WTC11 (cell line): ENCODE measurements around the gene WDR75. TPM values are rescaled to one million over a fixed set of nuclear protein-coding genes. Genes with fewer than 3 reads are reported as not detected.
"Not testable (repeated sequence)": the region's sequence is repeated elsewhere in the genome, so short reads cannot be mapped to it uniquely, and the experiment has no call there.

Source experiments
- ATAC-seq: fragments of 200-7000 bp; cut with Tn5 transposase; 2 replicates; pipeline ENCODE4 v1.10.0; 2021; ENCODE audit warnings: mild to moderate bottlenecking, moderate library complexity
- CTCF ChIA-PET: fragments of 300-600 bp; sonication (Branson Sonifier 250); formaldehyde crosslinking; loops from one replicate; lab custom pipeline; 2021; ENCODE audit warnings: antibody characterized with exemption; lab: Charles Lee
- POLR2A ChIA-PET: fragments of 350-600 bp; sonication (Branson Sonifier 250); formaldehyde crosslinking; loops from one replicate; lab custom pipeline; 2021; ENCODE audit warnings: antibody characterized with exemption; lab: Charles Lee
- DNase-seq: peaks from one replicate; pipeline ENCODE4 v3.0.0; 2021; ENCODE audit warnings: low spot score
- H3K27ac Mint-ChIP-seq: 2 replicates; pipeline ENCODE4 v1.8.0; 2021; ENCODE audit warnings: mixed read lengths
- H3K27me3 Mint-ChIP-seq: 2 replicates; pipeline ENCODE4 v1.8.0; 2021; ENCODE audit warnings: low read depth, mild to moderate bottlenecking, moderate library complexity, mixed read lengths
- H3K36me3 Mint-ChIP-seq: 2 replicates; pipeline ENCODE4 v1.8.0; 2021; ENCODE audit warnings: mixed read lengths
- H3K4me1 Mint-ChIP-seq: 2 replicates; pipeline ENCODE4 v1.8.0; 2022; ENCODE audit warnings: mixed read lengths
- H3K4me3 Mint-ChIP-seq: 2 replicates; pipeline ENCODE4 v1.8.0; 2021; ENCODE audit warnings: mild to moderate bottlenecking, moderate library complexity, mixed read lengths
- H3K9me3 Mint-ChIP-seq: 2 replicates; pipeline ENCODE4 v1.8.0; 2021; ENCODE audit warnings: mixed read lengths
- ATF1 ChIP-seq: sonication (generic); formaldehyde crosslinking; IDR thresholded peaks from 2 replicates; pipeline ENCODE4 v1.8.1; 2023; ENCODE audit warnings: mild to moderate bottlenecking, moderate library complexity, missing genetic modification reagents
- ATF3 ChIP-seq: sonication (generic); formaldehyde crosslinking; conservative IDR thresholded peaks from 2 replicates; pipeline ENCODE4 v1.8.1; 2022; ENCODE audit warnings: mild to moderate bottlenecking, missing genetic modification reagents
- CBFB ChIP-seq: sonication (generic); formaldehyde crosslinking; IDR thresholded peaks from 2 replicates; pipeline ENCODE4 v1.8.1; 2022; ENCODE audit warnings: mild to moderate bottlenecking, low read depth, missing genetic modification reagents
- CREB1 ChIP-seq: sonication (generic); formaldehyde crosslinking; IDR thresholded peaks from 2 replicates; pipeline ENCODE4 v1.8.0; 2023; ENCODE audit warnings: mild to moderate bottlenecking, missing genetic modification reagents
- CTCF ChIP-seq: fragments of 200-600 bp; IDR thresholded peaks from 2 replicates; pipeline ENCODE4 v1.8.0; 2022; ENCODE audit warnings: antibody characterized with exemption
- E2F5 ChIP-seq: sonication (generic); formaldehyde crosslinking; IDR thresholded peaks from 2 replicates; pipeline ENCODE4 v1.8.1; 2022; ENCODE audit warnings: mild to moderate bottlenecking, moderate library complexity, missing genetic modification reagents
- HMGXB4 ChIP-seq: sonication (generic); formaldehyde crosslinking; IDR thresholded peaks from 2 replicates; pipeline ENCODE4 v1.8.1; 2023; ENCODE audit warnings: mild to moderate bottlenecking, moderate library complexity, missing genetic modification reagents
- IRF1 ChIP-seq: sonication (generic); formaldehyde crosslinking; IDR thresholded peaks from 2 replicates; pipeline ENCODE4 v1.8.0; 2023; ENCODE audit warnings: missing genetic modification reagents
- JUN ChIP-seq: sonication (generic); formaldehyde crosslinking; IDR thresholded peaks from 2 replicates; pipeline ENCODE4 v1.8.0; 2023; ENCODE audit warnings: mild to moderate bottlenecking, missing genetic modification reagents
- MXD4 ChIP-seq: fragments of 250-450 bp; sonication (Bioruptor Pico); IDR thresholded peaks from 2 replicates; pipeline ENCODE4 v1.8.0; 2021; ENCODE audit warnings: mild to moderate bottlenecking, moderate library complexity, borderline replicate concordance
- NFATC4 ChIP-seq: fragments of 250-450 bp; sonication (Bioruptor Pico); IDR thresholded peaks from 2 replicates; pipeline ENCODE4 v1.9.0; 2021; ENCODE audit warnings: mild to moderate bottlenecking
- NR1H2 ChIP-seq: sonication (generic); formaldehyde crosslinking; IDR thresholded peaks from 2 replicates; pipeline ENCODE4 v1.9.0; 2021; ENCODE audit warnings: mild to moderate bottlenecking, moderate library complexity, missing genetic modification reagents
- OVOL2 ChIP-seq: fragments of 250-450 bp; sonication (Bioruptor Pico); IDR thresholded peaks from 2 replicates; pipeline ENCODE4 v1.9.0; 2021; ENCODE audit warnings: mild to moderate bottlenecking, borderline replicate concordance
- RORB ChIP-seq: fragments of 250-450 bp; sonication (Bioruptor Pico); IDR thresholded peaks from 2 replicates; pipeline ENCODE4 v1.9.0; 2021; ENCODE audit warnings: mild to moderate bottlenecking
- STAT6 ChIP-seq: sonication (generic); formaldehyde crosslinking; conservative IDR thresholded peaks from 2 replicates; pipeline ENCODE4 v1.8.1; 2023; ENCODE audit warnings: mild to moderate bottlenecking, low read depth, missing genetic modification reagents, moderate library complexity
- TCF7 ChIP-seq: sonication (generic); formaldehyde crosslinking; IDR thresholded peaks from 2 replicates; pipeline ENCODE4 v1.8.0; 2022; ENCODE audit warnings: mild to moderate bottlenecking, low read depth, missing genetic modification reagents, moderate library complexity
- TEAD4 ChIP-seq: sonication (generic); formaldehyde crosslinking; IDR thresholded peaks from 2 replicates; pipeline ENCODE4 v1.8.0; 2022; ENCODE audit warnings: mild to moderate bottlenecking, missing genetic modification reagents
- ZNF416 ChIP-seq: fragments of 250-450 bp; sonication (Bioruptor Pico); IDR thresholded peaks from 2 replicates; pipeline ENCODE4 v1.9.0; 2021; ENCODE audit warnings: mild to moderate bottlenecking, inconsistent platforms
- ZNF425 ChIP-seq: fragments of 250-450 bp; sonication (Bioruptor Pico); conservative IDR thresholded peaks from 2 replicates; pipeline ENCODE4 v1.9.0; 2021; ENCODE audit warnings: mild to moderate bottlenecking
- ZNF512 ChIP-seq: sonication (generic); formaldehyde crosslinking; IDR thresholded peaks from 2 replicates; pipeline ENCODE4 v1.8.1; 2022; ENCODE audit warnings: missing genetic modification reagents, borderline replicate concordance
- total RNA-seq: library from RNA; stranded (reverse); gene quantifications from 3 replicates; pipeline ENCODE4 v1.2.3, GENCODE V29; 2021

WDR75 gene
- total RNA-seq, 1 experiment from 2014 or later: 68.3 TPM

- ATAC-seq: no peak
- Mint-ChIP-seq H3K27me3 (peaks cover 13% of the 10 kb centered on the region), H3K36me3 (peaks cover 14% of the 10 kb centered on the region), H3K27ac (no peak overlapping the region; the same call in 1 of the 2 replicates), H3K9me3 (peaks cover 27% of the 10 kb centered on the region), H3K4me1 (peaks cover 13% of the 10 kb centered on the region), H3K4me3 (no peak overlapping the region)
- CTCF ChIA-PET: no interaction called here
- POLR2A ChIA-PET: no interaction called here
- DNase-seq: no peak
- TF ChIP-seq NR1H2 (CRISPR knock-in tag): no peak
- TF ChIP-seq CREB1: no peak
- TF ChIP-seq ZNF416 (CRISPR knock-in tag): no peak
- no peak for TF ChIP-seq ZNF512 (CRISPR knock-in tag)
- no peak for TF ChIP-seq NFATC4 (CRISPR knock-in tag)
- no peak for TF ChIP-seq HMGXB4
- TF ChIP-seq ATF1 (CRISPR knock-in tag): no peak
- TF ChIP-seq JUN: no peak
- no peak for TF ChIP-seq ATF3 (CRISPR knock-in tag)
- no peak for TF ChIP-seq TEAD4 (CRISPR knock-in tag)
- no peak for TF ChIP-seq RORB
- TF ChIP-seq MXD4: no peak
- TF ChIP-seq ZNF425 (CRISPR knock-in tag): no peak
- no peak for TF ChIP-seq IRF1 (CRISPR knock-in tag)
- TF ChIP-seq CBFB (CRISPR knock-in tag): no peak
- no peak for TF ChIP-seq CTCF
- no peak for TF ChIP-seq STAT6
- no peak for TF ChIP-seq E2F5 (CRISPR knock-in tag)
- no peak for TF ChIP-seq OVOL2
- TF ChIP-seq TCF7 (CRISPR knock-in tag): no peak
- TF ChIP-seq, all 79 proteins: peak for 0
Observed at GRCh38 chr2:189427872-189428271, 13.4 kb upstream of the WDR75 start.

GRCh38 chr2:189430448-189430847 lies 10.8 kb upstream of the WDR75 start:
- Mint-ChIP-seq H3K4me1 (peaks cover 13% of the 10 kb centered on the region), H3K27me3 (peaks cover 15% of the 10 kb centered on the region), H3K36me3 (peaks cover 14% of the 10 kb centered on the region), H3K9me3 (peaks cover 32% of the 10 kb centered on the region)
- H3K27ac Mint-ChIP-seq, H3K4me3 Mint-ChIP-seq, DNase-seq, CTCF ChIA-PET, POLR2A ChIA-PET: not testable (repeated sequence)
- ATAC-seq: peak; percentile 41; the same call in 1 of the 2 replicates

- H3K36me3 Mint-ChIP-seq, DNase-seq, H3K27ac Mint-ChIP-seq, H3K9me3 Mint-ChIP-seq, ATAC-seq, H3K4me1 Mint-ChIP-seq, H3K4me3 Mint-ChIP-seq, POLR2A ChIA-PET, CTCF ChIA-PET: not testable (repeated sequence)
- H3K27me3 Mint-ChIP-seq: peaks cover 15% of the 10 kb centered on the region
Observed at GRCh38 chr2:189435803-189436202, 5.5 kb upstream of the WDR75 start.
